Heart right ventricle (tissue), 16 donors: ENCODE results near the gene DCTN1. TPM values are rescaled to one million over a fixed set of nuclear protein-coding genes. Genes with fewer than 3 reads are reported as not detected.

Experiments
- ATAC-seq, 8 donors: fragments of 200-7000 bp; cut with Tn5 transposase; one replicate each; pipeline ENCODE4 v1.9.1; 2020; ENCODE audit warnings: mild to moderate bottlenecking in 8 of 8, moderate library complexity in 8 of 8, moderate number of reproducible peaks in 1 of 8
- DNase-seq, 2 donors: peaks; one replicate each; pipeline ENCODE4 v3.0.0-alpha.2; 2020
- H3K27ac ChIP-seq, 10 donors: fragments of 200-600 bp; sonication (generic) in 2 of 10; one replicate each; pipeline versions ENCODE4 v1.5.0 to v1.8.0; 2020 to 2022; ENCODE audit warnings: mild to moderate bottlenecking in 3 of 10
- H3K27me3 ChIP-seq, 7 donors: fragments of 200-600 bp; one replicate each; pipeline ENCODE4 v1.8.0; 2021 to 2022; ENCODE audit warnings: mild to moderate bottlenecking in 2 of 7
- H3K36me3 ChIP-seq, 9 donors: fragments of 200-600 bp; sonication (generic) in 1 of 9; one replicate each; pipeline versions ENCODE4 v1.5.0 to v1.8.0; 2020 to 2022; ENCODE audit warnings: mild to moderate bottlenecking in 2 of 9
- H3K4me1 ChIP-seq, 9 donors: fragments of 200-600 bp; sonication (generic) in 1 of 9; one replicate each; pipeline versions ENCODE4 v1.5.0 to v1.8.0; 2020 to 2022; ENCODE audit warnings: mild to moderate bottlenecking in 4 of 9
- H3K4me3 ChIP-seq, 10 donors: fragments of 200-600 bp; sonication (generic) in 2 of 10; one replicate each; pipeline versions ENCODE4 v1.5.0 to v1.8.0; 2020 to 2022; ENCODE audit warnings: mild to moderate bottlenecking in 7 of 10, moderate library complexity in 2 of 10
- H3K9me3 ChIP-seq, 11 donors: fragments of 200-600 bp in 10 of 11; sonication (generic) in 2 of 11; one replicate each; pipeline versions ENCODE4 v1.5.0 to v1.8.0; 2013 to 2022; ENCODE audit warnings: mild to moderate bottlenecking in 2 of 11, control low read depth in 1 of 11, moderate library complexity in 1 of 11
- CTCF ChIP-seq, 9 donors: fragments of 200-600 bp; sonication (generic) in 2 of 9; IDR thresholded peaks; one replicate each; pipeline versions ENCODE4 v1.5.0 to v1.8.0; 2021 to 2022; ENCODE audit warnings: antibody characterized with exemption in 9 of 9, mild to moderate bottlenecking in 5 of 9, moderate library complexity in 1 of 9
- WGBS, 2 donors: extraction: QIAGEN DNeasy Blood & Tissue Kit; methylation state at CpG; one replicate each; pipeline ENCODE4 v1.1.7; 2013; ENCODE audit warnings: inconsistent platforms in 1 of 2; 5-methylcytosine and 5-hydroxymethylcytosine counted together
- intact Hi-C, 10 donors: fragments of 100-400 bp; cut with DNase I; formaldehyde crosslinking; loops; one replicate each; pipeline versions ENCODE4 v1.11.1 to v1.14.2; 2022
- polyA plus RNA-seq, 2 donors: library from polyadenylated mRNA; stranded (reverse); fragments of 200-250 nt; gene quantifications; one replicate each; pipeline ENCODE4 v1.2.3, GENCODE V29; 2013
- total RNA-seq, 10 donors: library from RNA; stranded (reverse); fragmentation: NEBNext Ultra II Directional in 3 of 10; extraction: Animal tissue kit (Norgen Biotek cat#: 25700) in 3 of 10; gene quantifications; one replicate each; pipeline versions ENCODE4 v1.2.1 to v1.2.4, GENCODE V29; 2021 to 2023
- donor health status: Arrhythmogenic right ventricular cardiomyopathy.
- donor health status: ischemic (EF 13 %, LVEDD 7.1; RV severe dilation, severe dysfunction).
- donor health status: healthy with polysubstance abuse.
- donor health status: DM: no; HTN: yes; CAD: no.
- donor health status: DM: no; HTN: no; CAD: no.
- donor health status: ischemic (EF 25% LVEDD 6.9; RV normal size, moderate dysfunction).
- donor health status: ischemic (EF 25% LVEDD 5.7; RV mildly dilated, moderate dysfunction).
- donor health status: healthy.
- donor health status: DM: yes; HTN: yes; CAD: no.
- donor health status: Ischemic cardiomyopathy.
- donor health status: ischemic (EF 35%, LVEDD 5.7; RV mildly dilated, moderate dysfunction).
- donor health status: nonischemic (EF 11% LVEDD 7.7; RV severe dilation, severe dysfunction).
- donor health status: DM: yes; HTN: yes; CAD: no.
- donor health status: PGD.
- donor health status: ischemic (EF 29% LVEDD 5.4; RV normal size, mild dysfunction).
- donor health status: nonischemic (EF 23%, LVEDD 6.1; RV moderate dilation, normal function).

Gene DCTN1
- total and polyA plus RNA-seq, 12 donors: 123 to 285 (median 183) TPM

- Histone ChIP-seq H3K4me1 (peaks cover 5 to 47% (median 43%) of the 10 kb centered on the region in 9 donors), H3K27me3 (no peaks in the 10 kb centered on the region), H3K36me3 (no peaks in the 10 kb centered on the region), H3K27ac (peak overlapping the region; percentile 89 to 98 (median 95)), H3K4me3 (peak overlapping the region; percentile 67 to 98 (median 94)), H3K9me3 (no peaks in the 10 kb centered on the region)
- intact Hi-C loops: loop anchor here in 7 of 10 donors (5.0 to 10.0 kb wide), 6 partner anchors 50 to 140 kb away; partner anchors contain the start of gene SLC4A5 (in 1 of the 7)
- 1 to 2% methylated on average over 44 to 62 of the region's 62 CpGs for WGBS, 2 donors
- peak; percentile 96 to 99 (median 98) for TF ChIP-seq CTCF (IDR thresholded peaks at IDR 0.05)
- DNase-seq (peak; percentile 94 to 95), ATAC-seq (peak; percentile 86 to 93 (median 90))
Measured at GRCh38 chr2:74391580-74392448, 11.7 kb upstream of the DCTN1 start.

- H3K4me3 ChIP-seq: peak overlapping the region; percentile 67 to 98 (median 94)
- no peaks in the 10 kb centered on the region for H3K36me3 ChIP-seq
- TF ChIP-seq CTCF (IDR thresholded peaks at IDR 0.05): no peak
- H3K27ac ChIP-seq: peak overlapping the region; percentile 89 to 98 (median 95)
- no peaks in the 10 kb centered on the region for H3K27me3 ChIP-seq
- WGBS, 2 donors: 0 to 1% methylated on average over 11 of the region's 11 CpGs
- ATAC-seq (peak in 4 of 8 donors; percentile 37 to 52 (median 39)), DNase-seq (no peak)
- intact Hi-C loops: loop anchor here in 7 of 10 donors (5.0 to 10.0 kb wide), 6 partner anchors 49 to 139 kb away; partner anchors contain the start of gene SLC4A5 (in 1 of the 7)
- peaks cover 5 to 53% (median 48%) of the 10 kb centered on the region in 9 donors for H3K4me1 ChIP-seq
- no peaks in the 10 kb centered on the region for H3K9me3 ChIP-seq
Measured at GRCh38 chr2:74391209-74391579, 11.1 kb upstream of the DCTN1 start.

- DNase-seq: no peak
- Histone ChIP-seq H3K4me3 (peak overlapping the region in 9 of 10 donors; percentile 67 to 98 (median 93)), H3K9me3 (no peaks in the 10 kb centered on the region), H3K27ac (peak overlapping the region in 5 of 10 donors; percentile 95 to 98 (median 97)), H3K27me3 (no peaks in the 10 kb centered on the region), H3K4me1 (peaks cover 5 to 59% (median 50%) of the 10 kb centered on the region in 9 donors), H3K36me3 (peaks cover 0 to 2% (median 0%) of the 10 kb centered on the region in 9 donors)
- TF ChIP-seq CTCF (IDR thresholded peaks at IDR 0.05): no peak
- intact Hi-C loops: loop anchor here in 7 of 10 donors (5.0 to 10.0 kb wide), 6 partner anchors 48 to 138 kb away; partner anchors contain the start of gene SLC4A5 (in 1 of the 7)
- WGBS, 2 donors: 53 to 54% methylated on average over 5 of the region's 5 CpGs
- ATAC-seq: no peak
Measured at GRCh38 chr2:74390606-74391005, 10.5 kb upstream of the DCTN1 start.

- 68 to 79% methylated on average over 1 of the region's 1 CpG for WGBS, 2 donors
- DNase-seq (no peak), ATAC-seq (peak in 1 of 8 donors; percentile 22)
- intact Hi-C loops: no loop called here
- no peak overlapping the region for H3K4me3 ChIP-seq
- no peaks in the 10 kb centered on the region for H3K27me3 ChIP-seq
- peaks cover 0 to 20% (median 0%) of the 10 kb centered on the region in 9 donors for H3K36me3 ChIP-seq
- no peaks in the 10 kb centered on the region for H3K9me3 ChIP-seq
- peak overlapping the region in 8 of 10 donors; percentile 17 to 71 (median 56) for H3K27ac ChIP-seq
- H3K4me1 ChIP-seq: peaks cover 14 to 90% (median 77%) of the 10 kb centered on the region in 9 donors
- no peak for TF ChIP-seq CTCF (IDR thresholded peaks at IDR 0.05)
Measured at GRCh38 chr2:74387346-74387745, 7.2 kb upstream of the DCTN1 start.
